ENCODE data around the gene NSG2.
"Not testable (repeated sequence)": the region's sequence is repeated elsewhere in the genome, so short reads cannot be mapped to it uniquely, and the experiment has no call there.

NSG2 gene

GRCh38 chr5:174094857-174095606 lies 49.5 kb downstream of the NSG2 start:
- in situ Hi-C loops (cut with HindIII; ENCODE audit: low pct_ligation_motif_present, low pct_unique_long_range_greater_than_20kb, low sequenced_read_pairs) = no loop called here

GRCh38 chr5:174096619-174097018 lies 51.1 kb downstream of the NSG2 start:
- no peak for DNase-seq
- in situ Hi-C loops (cut with HindIII; ENCODE audit: low pct_ligation_motif_present, low pct_unique_long_range_greater_than_20kb, low sequenced_read_pairs) = no loop called here

More at GRCh38 chr5:174094857-174095606, 49.5 kb downstream of the NSG2 start:
- DNase-seq = no peak

GRCh38 chr5:174097486-174098185 lies 52.1 kb downstream of the NSG2 start:
- DNase-seq = no peak
- in situ Hi-C loops (cut with HindIII; ENCODE audit: low pct_ligation_motif_present, low pct_unique_long_range_greater_than_20kb, low sequenced_read_pairs) = no loop called here

- in situ Hi-C loops (cut with HindIII; ENCODE audit: low pct_ligation_motif_present, low pct_unique_long_range_greater_than_20kb, low sequenced_read_pairs) = no loop called here
- no peak for DNase-seq
Measured at GRCh38 chr5:174098694-174099093, 53.2 kb downstream of the NSG2 start.

GRCh38 chr5:174100490-174100889 lies 55.0 kb downstream of the NSG2 start:
- DNase-seq = no peak
- in situ Hi-C loops (cut with HindIII; ENCODE audit: low pct_ligation_motif_present, low pct_unique_long_range_greater_than_20kb, low sequenced_read_pairs) = no loop called here

GRCh38 chr5:174101195-174101730 lies 55.8 kb downstream of the NSG2 start:
- in situ Hi-C loops (cut with HindIII; ENCODE audit: low pct_ligation_motif_present, low pct_unique_long_range_greater_than_20kb, low sequenced_read_pairs) = no loop called here
- DNase-seq = no peak

- DNase-seq; in situ Hi-C loops (cut with HindIII; ENCODE audit: low pct_ligation_motif_present, low pct_unique_long_range_greater_than_20kb, low sequenced_read_pairs): not testable (repeated sequence)
Measured at GRCh38 chr5:174102574-174102973, 57.1 kb downstream of the NSG2 start.

GRCh38 chr5:174106997-174107655 lies 61.6 kb downstream of the NSG2 start:
- no peak for DNase-seq

GRCh38 chr5:174108745-174109144 lies 63.2 kb downstream of the NSG2 start:
- DNase-seq = no peak
- in situ Hi-C loops (cut with HindIII; ENCODE audit: low pct_ligation_motif_present, low pct_unique_long_range_greater_than_20kb, low sequenced_read_pairs) = no loop called here

More at GRCh38 chr5:174106997-174107655, 61.6 kb downstream of the NSG2 start:
- in situ Hi-C loops (cut with HindIII; ENCODE audit: low pct_ligation_motif_present, low pct_unique_long_range_greater_than_20kb, low sequenced_read_pairs) = no loop called here

- in situ Hi-C loops (cut with HindIII; ENCODE audit: low pct_ligation_motif_present, low pct_unique_long_range_greater_than_20kb, low sequenced_read_pairs) = no loop called here
- no peak for DNase-seq
Measured at GRCh38 chr5:174109698-174110260, 64.3 kb downstream of the NSG2 start.

- in situ Hi-C loops (cut with HindIII; ENCODE audit: low pct_ligation_motif_present, low pct_unique_long_range_greater_than_20kb, low sequenced_read_pairs) = no loop called here
- DNase-seq = no peak
Measured at GRCh38 chr5:174110310-174110709, 64.8 kb downstream of the NSG2 start.

- in situ Hi-C loops (cut with HindIII; ENCODE audit: low pct_ligation_motif_present, low pct_unique_long_range_greater_than_20kb, low sequenced_read_pairs) = no loop called here
- no peak for DNase-seq
Measured at GRCh38 chr5:174111287-174111973, 65.9 kb downstream of the NSG2 start.

- no peak for DNase-seq
- in situ Hi-C loops (cut with HindIII; ENCODE audit: low pct_ligation_motif_present, low pct_unique_long_range_greater_than_20kb, low sequenced_read_pairs) = no loop called here
Measured at GRCh38 chr5:174115226-174115625, 69.7 kb downstream of the NSG2 start.

GRCh38 chr5:174118823-174119467 lies 73.4 kb downstream of the NSG2 start:
- in situ Hi-C loops (cut with HindIII; ENCODE audit: low pct_ligation_motif_present, low pct_unique_long_range_greater_than_20kb, low sequenced_read_pairs) = no loop called here
- DNase-seq = no peak

- in situ Hi-C loops (cut with HindIII; ENCODE audit: low pct_ligation_motif_present, low pct_unique_long_range_greater_than_20kb, low sequenced_read_pairs) = no loop called here
- no peak for DNase-seq
Measured at GRCh38 chr5:174119468-174119881, 74.0 kb downstream of the NSG2 start.

- in situ Hi-C loops (cut with HindIII; ENCODE audit: low pct_ligation_motif_present, low pct_unique_long_range_greater_than_20kb, low sequenced_read_pairs) = no loop called here
- no peak for DNase-seq
Measured at GRCh38 chr5:174120401-174121005, 75.0 kb downstream of the NSG2 start.

- in situ Hi-C loops (cut with HindIII; ENCODE audit: low pct_ligation_motif_present, low pct_unique_long_range_greater_than_20kb, low sequenced_read_pairs) = no loop called here
Measured at GRCh38 chr5:174134545-174134944, 89.0 kb downstream of the NSG2 start.

GRCh38 chr5:174139623-174140022 lies 94.1 kb downstream of the NSG2 start:
- no peak for DNase-seq
- in situ Hi-C loops (cut with HindIII; ENCODE audit: low pct_ligation_motif_present, low pct_unique_long_range_greater_than_20kb, low sequenced_read_pairs) = no loop called here

More at GRCh38 chr5:174134545-174134944, 89.0 kb downstream of the NSG2 start:
- DNase-seq = no peak
